Right atrium auricular region (tissue), 2 donors: ENCODE measurements around the gene BLTP1. TPM values are rescaled to one million over a fixed set of nuclear protein-coding genes. Genes with fewer than 3 reads are reported as not detected.

Experiments
- DNase-seq: peaks from one replicate; pipeline ENCODE4 v3.0.0-alpha.2; 2019; ENCODE audit warnings: low spot score
- H3K27ac ChIP-seq, 2 donors: fragments of 200-600 bp; sonication (generic); 1 replicate in 1 of 2; 2 replicates in 1 of 2; pipeline ENCODE4 v1.5.1; 2016 to 2019
- H3K27me3 ChIP-seq, 2 donors: fragments of 200-600 bp; sonication (generic); one replicate each; pipeline versions ENCODE4 v1.5.1 to v1.6.0; 2017 to 2019
- H3K36me3 ChIP-seq: fragments of 200-600 bp; sonication (generic); one replicate; pipeline ENCODE4 v1.5.1; 2016
- H3K4me1 ChIP-seq, 2 donors: fragments of 200-600 bp; sonication (generic); one replicate each; pipeline versions ENCODE4 v1.5.1 to v1.6.0; 2017 to 2019
- H3K4me3 ChIP-seq, 2 donors: fragments of 200-600 bp; sonication (generic); 1 replicate in 1 of 2; 2 replicates in 1 of 2; pipeline ENCODE4 v1.5.1; 2017 to 2019; ENCODE audit warnings: mild to moderate bottlenecking in 1 of 2, moderate library complexity in 1 of 2
- H3K9me3 ChIP-seq, 2 donors: fragments of 200-600 bp; sonication (generic); one replicate each; pipeline ENCODE4 v1.5.1; 2019
- total RNA-seq, 2 donors: library from RNA; depleted of rRNA; stranded (reverse); fragments of >200 nt; gene quantifications; one replicate each; pipeline ENCODE4 v1.1.0, GENCODE V29; 2016
- TF ChIP-seq, protein P1 (sequence below), 2 donors: fragments of 200-600 bp; sonication (generic); IDR thresholded peaks; one replicate each; pipeline ENCODE4 v1.5.1; 2019; ENCODE audit warnings: antibody characterized with exemption in 2 of 2

The BLTP1 gene
- total RNA-seq, 2 donors from 2014 or later = 55.2 to 71.2 TPM

GRCh38 chr4:122156819-122157218, 4.7 kb downstream of the BLTP1 start:
- Histone ChIP-seq H3K4me3 (no peak overlapping the region), H3K36me3 (no peaks in the 10 kb centered on the region), H3K27me3 (no peaks in the 10 kb centered on the region), H3K4me1 (peaks cover 0 to 5% of the 10 kb centered on the region in 2 donors), H3K27ac (no peak overlapping the region), H3K9me3 (no peaks in the 10 kb centered on the region)
- no peak for DNase-seq
- TF ChIP-seq, protein P1, sequence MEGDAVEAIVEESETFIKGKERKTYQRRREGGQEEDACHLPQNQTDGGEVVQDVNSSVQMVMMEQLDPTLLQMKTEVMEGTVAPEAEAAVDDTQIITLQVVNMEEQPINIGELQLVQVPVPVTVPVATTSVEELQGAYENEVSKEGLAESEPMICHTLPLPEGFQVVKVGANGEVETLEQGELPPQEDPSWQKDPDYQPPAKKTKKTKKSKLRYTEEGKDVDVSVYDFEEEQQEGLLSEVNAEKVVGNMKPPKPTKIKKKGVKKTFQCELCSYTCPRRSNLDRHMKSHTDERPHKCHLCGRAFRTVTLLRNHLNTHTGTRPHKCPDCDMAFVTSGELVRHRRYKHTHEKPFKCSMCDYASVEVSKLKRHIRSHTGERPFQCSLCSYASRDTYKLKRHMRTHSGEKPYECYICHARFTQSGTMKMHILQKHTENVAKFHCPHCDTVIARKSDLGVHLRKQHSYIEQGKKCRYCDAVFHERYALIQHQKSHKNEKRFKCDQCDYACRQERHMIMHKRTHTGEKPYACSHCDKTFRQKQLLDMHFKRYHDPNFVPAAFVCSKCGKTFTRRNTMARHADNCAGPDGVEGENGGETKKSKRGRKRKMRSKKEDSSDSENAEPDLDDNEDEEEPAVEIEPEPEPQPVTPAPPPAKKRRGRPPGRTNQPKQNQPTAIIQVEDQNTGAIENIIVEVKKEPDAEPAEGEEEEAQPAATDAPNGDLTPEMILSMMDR (IDR thresholded peaks at IDR 0.05) = no peak

DNA sequence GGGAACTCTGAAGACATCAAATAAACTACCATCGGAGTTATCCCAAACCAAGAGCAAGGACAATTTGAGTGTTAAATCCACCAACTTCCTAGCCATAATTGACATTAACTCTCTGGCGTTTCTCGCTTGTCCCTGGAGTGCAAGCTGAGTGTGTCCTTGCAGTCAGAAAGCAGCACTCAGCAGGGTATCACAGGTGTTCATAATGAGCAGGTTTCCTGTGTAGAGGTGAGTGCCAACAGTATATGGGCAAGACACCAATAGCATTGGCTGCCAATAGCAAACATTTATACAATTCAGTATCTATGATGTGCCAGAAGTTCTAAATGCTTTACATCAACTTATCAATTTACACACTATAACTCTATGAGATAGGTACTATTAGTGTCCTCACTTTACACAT, 11.2 kb downstream of the BLTP1 start:
- no peak for DNase-seq
- H3K27ac ChIP-seq = no peak overlapping the region
- H3K9me3 ChIP-seq = no peaks in the 10 kb centered on the region
- peaks cover 0 to 14% of the 10 kb centered on the region in 2 donors for H3K4me1 ChIP-seq
- no peaks in the 10 kb centered on the region for H3K27me3 ChIP-seq
- TF ChIP-seq, protein P1 (IDR thresholded peaks at IDR 0.05) = no peak
- no peaks in the 10 kb centered on the region for H3K36me3 ChIP-seq
- H3K4me3 ChIP-seq = no peak overlapping the region

GRCh38 chr4:122163767-122164166, 11.6 kb downstream of the BLTP1 start:
- DNase-seq = no peak
- Histone ChIP-seq H3K36me3 (no peaks in the 10 kb centered on the region), H3K4me3 (no peak overlapping the region), H3K27ac (no peak overlapping the region), H3K4me1 (peaks cover 0 to 14% of the 10 kb centered on the region in 2 donors), H3K9me3 (no peaks in the 10 kb centered on the region), H3K27me3 (no peaks in the 10 kb centered on the region)
- TF ChIP-seq, protein P1 (IDR thresholded peaks at IDR 0.05) = no peak

DNA sequence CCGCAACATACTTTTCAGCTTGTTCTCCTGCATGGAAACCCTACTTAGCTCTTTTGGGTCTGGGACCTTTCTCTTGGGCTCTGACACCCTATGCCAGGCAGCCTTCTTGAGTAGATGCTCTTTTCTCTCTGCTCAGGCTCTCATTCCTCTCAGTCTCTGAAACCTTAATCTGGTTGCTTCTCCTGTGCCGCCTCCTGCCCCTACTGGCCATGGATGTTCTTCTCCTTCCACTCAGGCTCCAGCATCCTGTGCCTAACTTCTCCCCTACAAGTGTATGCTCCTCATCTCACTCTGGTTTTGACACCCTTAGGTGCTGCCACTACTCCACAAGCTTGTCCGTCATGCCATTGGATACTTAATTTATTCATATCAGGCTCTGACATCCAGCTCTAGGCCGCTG, 15.2 kb downstream of the BLTP1 start:
- no peak overlapping the region for H3K27ac ChIP-seq
- no peaks in the 10 kb centered on the region for H3K9me3 ChIP-seq
- no peaks in the 10 kb centered on the region for H3K36me3 ChIP-seq
- H3K4me1 ChIP-seq = peaks cover 0 to 37% of the 10 kb centered on the region in 2 donors
- H3K27me3 ChIP-seq = no peaks in the 10 kb centered on the region
- H3K4me3 ChIP-seq = no peak overlapping the region
- DNase-seq = no peak
- TF ChIP-seq, protein P1 (IDR thresholded peaks at IDR 0.05) = no peak

DNA sequence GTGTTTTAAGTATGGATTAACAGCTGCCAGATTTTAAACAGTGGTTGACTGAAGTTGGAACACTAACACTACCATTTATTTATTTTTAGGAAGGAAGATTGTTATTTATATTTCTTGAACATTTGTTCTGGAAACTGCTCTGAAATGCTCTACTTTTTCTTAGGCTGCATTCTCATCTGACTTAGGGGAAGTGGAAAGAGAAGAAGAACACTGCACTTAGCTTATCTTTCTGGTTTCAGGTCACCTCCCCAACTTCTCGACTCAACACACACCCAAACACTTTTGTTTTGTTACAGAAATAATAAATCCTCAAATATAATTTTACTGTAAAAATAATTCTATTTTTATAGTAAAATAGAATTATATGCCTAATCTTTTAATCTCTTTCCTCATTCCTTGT, 18.6 kb downstream of the BLTP1 start:
- TF ChIP-seq, protein P1 (IDR thresholded peaks at IDR 0.05) = no peak
- peaks cover under 1% of the 10 kb centered on the region for H3K36me3 ChIP-seq
- no peaks in the 10 kb centered on the region for H3K9me3 ChIP-seq
- DNase-seq = no peak
- H3K4me3 ChIP-seq = no peak overlapping the region
- H3K27ac ChIP-seq = no peak overlapping the region
- H3K4me1 ChIP-seq = peaks cover 0 to 23% of the 10 kb centered on the region in 2 donors
- no peaks in the 10 kb centered on the region for H3K27me3 ChIP-seq

- Histone ChIP-seq H3K4me1 (peaks cover 0 to 23% of the 10 kb centered on the region in 2 donors), H3K27me3 (no peaks in the 10 kb centered on the region), H3K27ac (no peak overlapping the region), H3K9me3 (no peaks in the 10 kb centered on the region), H3K36me3 (peaks cover 6% of the 10 kb centered on the region), H3K4me3 (no peak overlapping the region)
- TF ChIP-seq, protein P1 (IDR thresholded peaks at IDR 0.05) = no peak
- DNase-seq = no peak
Observed at GRCh38 chr4:122171323-122171722, 19.2 kb downstream of the BLTP1 start.
